HG03432 (cell line): Measurements from ENCODE around the gene PRSS56.

ENCODE experiments used
- ATAC-seq: cut with Tn5 transposase; IDR thresholded peaks from one replicate; pipeline ENCODE4 v1.9.1; 2021; ENCODE audit warnings: mild to moderate bottlenecking, moderate library complexity; ENCODE audit not compliant: unreplicated experiment

PRSS56 gene

GRCh38 chr2:232519581-232520438, at the start of gene PRSS56:
Gene PRSS56 (plus strand): TSS chr2:232520388. CDS start chr2:232520599, 211 bp downstream.
- ATAC-seq, result no peak

GRCh38 chr2:232473467-232473890, 46.7 kb upstream of the PRSS56 start:
- no peak for ATAC-seq

GRCh38 chr2:232476045-232476444, 44.1 kb upstream of the PRSS56 start:
- no peak for ATAC-seq

- no peak for ATAC-seq
Observed at GRCh38 chr2:232476791-232477190, 43.4 kb upstream of the PRSS56 start.

GRCh38 chr2:232477751-232478510, 42.3 kb upstream of the PRSS56 start:
- no peak for ATAC-seq

GRCh38 chr2:232478571-232479340, 41.4 kb upstream of the PRSS56 start:
- ATAC-seq, result no peak

GRCh38 chr2:232479341-232480200, 40.6 kb upstream of the PRSS56 start:
- no peak for ATAC-seq

- ATAC-seq, result no peak
Observed at GRCh38 chr2:232480201-232481190, 39.7 kb upstream of the PRSS56 start.

- ATAC-seq, result no peak
Observed at GRCh38 chr2:232481322-232482140, 38.7 kb upstream of the PRSS56 start.

GRCh38 chr2:232482301-232483238, 37.6 kb upstream of the PRSS56 start:
- no peak for ATAC-seq

GRCh38 chr2:232483311-232483922, 36.8 kb upstream of the PRSS56 start:
- ATAC-seq, result no peak

- no peak for ATAC-seq
Observed at GRCh38 chr2:232483923-232484627, 36.1 kb upstream of the PRSS56 start.

GRCh38 chr2:232484628-232485347, 35.4 kb upstream of the PRSS56 start:
- no peak for ATAC-seq

- ATAC-seq, result no peak
Observed at GRCh38 chr2:232485348-232485756, 34.8 kb upstream of the PRSS56 start.

- ATAC-seq, result no peak
Observed at GRCh38 chr2:232485757-232486557, 34.2 kb upstream of the PRSS56 start.
